D721Med (cell line): ENCODE measurements around the gene SLC5A12.

Source experiments
- DNase-seq: peaks from one replicate; pipeline ENCODE4 v3.0.0; 2011; ENCODE audit warnings: low spot score; ENCODE audit not compliant: insufficient read length
- FAIRE-seq: peaks from 2 replicates; lab custom pipeline; 2011; peaks lifted over from hg19 to GRCh38; lab: Jason Lieb, UNC
- TF ChIP-seq, protein P1 (sequence below): IDR thresholded peaks from 2 replicates; pipeline ENCODE4 v1.5.1; 2012; ENCODE audit warnings: mild to moderate bottlenecking, control low read depth; ENCODE audit not compliant: insufficient read depth; ENCODE audit errors: missing control alignments

The SLC5A12 gene

DNA sequence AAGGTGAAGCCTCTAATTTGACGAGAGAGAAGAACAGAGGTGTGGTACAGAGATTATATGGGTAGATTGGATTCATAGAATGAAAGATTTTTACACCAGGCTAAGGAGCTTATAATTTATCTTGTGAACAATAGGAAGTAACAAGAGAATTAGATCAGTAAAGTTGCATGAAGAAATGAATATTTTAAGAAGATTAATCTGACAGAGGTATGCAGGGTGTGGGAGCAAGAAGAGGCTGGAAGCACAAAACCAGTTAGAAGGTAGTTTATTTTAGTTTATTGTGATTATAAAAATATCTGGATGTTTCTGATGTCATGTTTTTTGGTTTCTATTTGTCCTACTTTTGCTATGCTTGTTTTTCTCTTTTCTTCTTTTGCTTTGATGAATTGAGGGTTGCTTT lies 15.7 kb downstream of the SLC5A12 start:
- TF ChIP-seq, protein P1, sequence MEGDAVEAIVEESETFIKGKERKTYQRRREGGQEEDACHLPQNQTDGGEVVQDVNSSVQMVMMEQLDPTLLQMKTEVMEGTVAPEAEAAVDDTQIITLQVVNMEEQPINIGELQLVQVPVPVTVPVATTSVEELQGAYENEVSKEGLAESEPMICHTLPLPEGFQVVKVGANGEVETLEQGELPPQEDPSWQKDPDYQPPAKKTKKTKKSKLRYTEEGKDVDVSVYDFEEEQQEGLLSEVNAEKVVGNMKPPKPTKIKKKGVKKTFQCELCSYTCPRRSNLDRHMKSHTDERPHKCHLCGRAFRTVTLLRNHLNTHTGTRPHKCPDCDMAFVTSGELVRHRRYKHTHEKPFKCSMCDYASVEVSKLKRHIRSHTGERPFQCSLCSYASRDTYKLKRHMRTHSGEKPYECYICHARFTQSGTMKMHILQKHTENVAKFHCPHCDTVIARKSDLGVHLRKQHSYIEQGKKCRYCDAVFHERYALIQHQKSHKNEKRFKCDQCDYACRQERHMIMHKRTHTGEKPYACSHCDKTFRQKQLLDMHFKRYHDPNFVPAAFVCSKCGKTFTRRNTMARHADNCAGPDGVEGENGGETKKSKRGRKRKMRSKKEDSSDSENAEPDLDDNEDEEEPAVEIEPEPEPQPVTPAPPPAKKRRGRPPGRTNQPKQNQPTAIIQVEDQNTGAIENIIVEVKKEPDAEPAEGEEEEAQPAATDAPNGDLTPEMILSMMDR: no peak
- FAIRE-seq: no peak
- DNase-seq: no peak

DNA sequence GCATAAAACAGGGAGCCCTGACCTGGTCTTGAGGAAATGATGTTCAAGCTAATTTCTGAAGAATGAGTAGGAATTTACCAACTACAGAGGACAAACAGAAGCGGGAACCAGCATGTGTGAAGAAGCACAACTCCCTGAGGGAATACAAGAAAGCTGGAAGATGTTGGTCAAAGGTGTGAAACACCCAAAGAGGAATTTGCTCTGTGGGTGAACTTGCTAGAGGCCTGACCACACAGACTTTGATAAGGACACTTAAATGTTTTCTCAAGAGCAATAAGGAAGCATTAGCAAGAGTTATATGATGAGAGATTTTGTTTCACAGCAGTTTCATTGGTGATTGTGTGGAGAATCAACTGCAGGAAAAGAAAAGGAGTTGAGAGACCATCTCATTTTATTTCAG lies 17.6 kb downstream of the SLC5A12 start:
- DNase-seq: no peak
- TF ChIP-seq, protein P1: no peak
- no peak for FAIRE-seq

DNA sequence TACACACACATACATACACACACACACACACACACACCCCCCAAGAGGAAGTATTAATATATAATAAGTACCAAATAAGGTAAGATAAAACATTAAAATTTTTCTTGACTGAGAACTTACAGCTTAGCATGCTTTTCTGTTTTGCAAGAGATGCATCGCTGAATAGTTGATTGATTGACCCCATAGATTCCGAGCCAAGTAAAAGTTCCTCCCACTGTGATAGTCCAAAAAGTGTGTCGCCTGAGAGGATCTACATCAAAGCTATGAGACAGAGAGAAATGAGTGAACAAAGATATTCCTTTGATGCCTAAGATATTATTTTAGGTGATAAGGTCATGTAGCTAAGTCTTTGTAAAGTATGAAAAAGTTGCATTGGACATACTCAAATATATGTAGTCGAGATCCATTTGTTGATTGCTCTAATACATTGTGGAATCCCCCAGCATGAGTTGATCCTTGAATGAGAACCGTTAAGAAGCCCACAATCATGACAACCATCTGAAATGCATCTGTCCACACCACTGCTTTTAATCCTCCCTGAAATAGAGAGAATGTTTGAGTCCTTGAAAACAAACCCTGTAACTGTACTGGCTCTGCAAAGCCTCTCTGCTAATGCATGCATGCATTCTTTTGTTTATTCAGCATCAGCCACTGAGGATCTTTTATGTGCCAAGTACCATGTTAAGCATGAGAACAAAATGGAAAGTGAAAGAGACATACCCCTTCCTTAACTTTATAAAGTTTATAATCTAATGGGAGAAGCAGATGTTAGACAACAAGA lies 18.3 kb downstream of the SLC5A12 start:
- TF ChIP-seq, protein P1: no peak
- DNase-seq: no peak
- no peak for FAIRE-seq

DNA sequence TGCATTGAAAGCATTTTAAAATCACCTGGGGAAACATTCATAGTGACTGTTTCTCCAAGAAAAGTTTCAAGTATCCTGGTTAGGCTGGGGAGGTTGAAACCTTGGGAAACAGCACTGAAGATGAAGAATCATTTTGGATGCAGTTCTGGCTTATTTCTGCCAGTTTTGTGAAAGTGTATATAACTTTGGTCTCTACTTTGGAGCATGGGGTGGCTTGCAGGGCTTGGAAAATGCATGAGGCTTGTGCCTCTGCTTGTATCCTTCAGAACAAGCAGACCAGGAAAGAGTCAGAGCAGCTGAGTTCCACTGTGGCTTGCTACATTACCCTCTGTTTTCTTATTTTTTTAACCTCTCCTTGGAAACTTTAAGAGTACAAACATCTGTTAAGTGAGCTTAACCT lies 19.5 kb downstream of the SLC5A12 start:
- FAIRE-seq: no peak
- TF ChIP-seq, protein P1: no peak
- DNase-seq: no peak

DNA sequence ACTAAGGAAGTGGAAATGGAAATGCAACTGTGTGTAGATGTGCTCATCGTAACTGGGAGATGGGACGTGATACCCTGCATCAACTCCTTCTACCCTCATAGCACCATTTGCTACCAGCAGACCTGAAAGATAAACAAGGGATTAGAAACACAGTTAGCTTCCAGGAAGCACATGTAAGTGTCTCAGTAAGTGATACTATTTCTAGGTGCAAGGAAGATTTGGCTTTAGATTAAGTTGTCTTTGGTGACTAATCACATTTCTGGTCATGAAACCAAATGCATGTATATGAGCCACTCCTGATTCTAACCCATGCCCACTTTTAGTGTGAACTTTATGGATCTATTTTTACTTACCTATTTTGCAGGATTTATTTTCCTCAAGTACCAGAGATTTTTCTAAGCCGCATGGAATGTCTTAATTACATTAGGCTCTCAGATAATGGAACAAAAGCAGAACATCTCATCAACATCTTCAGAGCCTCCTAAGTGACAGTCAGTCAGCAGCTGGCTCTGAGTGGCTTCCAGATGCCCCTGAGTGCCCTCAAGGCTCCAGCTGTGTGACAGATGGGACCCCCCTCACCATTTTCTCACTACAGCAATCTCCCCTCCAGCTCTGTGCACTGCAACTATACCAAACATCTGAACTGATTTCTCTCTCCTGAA lies 21.2 kb downstream of the SLC5A12 start:
- DNase-seq: no peak
- no peak for FAIRE-seq

DNA sequence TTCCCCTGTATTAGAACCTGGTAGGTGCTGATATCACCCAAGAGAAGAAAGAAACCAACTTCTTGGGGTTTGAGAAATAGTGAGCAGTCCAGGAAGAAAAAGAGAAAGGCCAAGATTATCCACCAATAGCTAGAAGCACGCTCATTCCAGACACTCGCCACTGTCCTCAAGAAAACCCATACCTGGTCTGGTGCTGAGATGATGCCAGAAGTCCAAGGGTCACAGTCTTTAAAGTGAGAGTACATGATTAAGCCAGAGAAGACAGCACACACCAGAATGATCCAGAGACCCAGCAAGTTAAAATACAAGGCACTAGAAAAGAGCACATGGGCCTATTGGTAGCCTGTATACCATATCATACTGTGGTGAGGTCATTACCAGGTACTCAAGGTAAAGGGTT lies 23.6 kb downstream of the SLC5A12 start:
- no peak for DNase-seq
- TF ChIP-seq, protein P1: no peak
- FAIRE-seq: no peak

More for the DNA sequence above, 21.2 kb downstream of the SLC5A12 start:
- TF ChIP-seq, protein P1: no peak

DNA sequence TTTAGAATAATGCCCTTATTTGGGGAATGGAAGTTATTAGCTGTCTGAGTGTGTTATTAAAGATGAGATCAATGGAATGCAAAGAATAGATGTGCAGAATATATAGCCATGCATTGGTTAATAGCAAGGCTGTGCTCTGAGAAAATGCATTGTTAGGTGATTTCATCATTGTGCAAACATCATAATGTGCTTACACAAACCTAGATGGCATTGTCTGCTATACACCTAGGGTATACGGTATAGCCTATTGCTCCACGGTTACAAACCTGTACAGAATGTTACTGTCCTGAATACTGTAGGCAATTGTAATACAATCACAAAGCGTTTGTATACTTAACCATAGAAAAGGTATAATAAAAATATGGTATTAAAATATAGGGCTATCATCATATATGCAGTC lies 25.5 kb downstream of the SLC5A12 start:
- no peak for DNase-seq
- no peak for FAIRE-seq

More for the DNA sequence above, 25.5 kb downstream of the SLC5A12 start:
- TF ChIP-seq, protein P1: no peak
